CD4-positive, alpha-beta T cell treated with Interferon gamma for 1 hour (primary cell): Measurements from ENCODE around the gene BMP7.
"Not testable (repeated sequence)": the region's sequence is repeated elsewhere in the genome, so short reads cannot be mapped to it uniquely, and the experiment has no call there.

Experiments
- DNase-seq: peaks from one replicate; pipeline ENCODE4 v3.0.0-alpha.2; 2020

The BMP7 gene

GRCh38 chr20:57248132-57248797, 18.2 kb downstream of the BMP7 start:
- no peak for DNase-seq

GRCh38 chr20:57247292-57247965, 19.0 kb downstream of the BMP7 start:
- no peak for DNase-seq

- no peak for DNase-seq
Measured at GRCh38 chr20:57245997-57246396, 20.4 kb downstream of the BMP7 start.

GRCh38 chr20:57244627-57245214, 21.7 kb downstream of the BMP7 start:
- DNase-seq: no peak

- DNase-seq: no peak
Measured at GRCh38 chr20:57244221-57244585, 22.2 kb downstream of the BMP7 start.

- no peak for DNase-seq
Measured at GRCh38 chr20:57243480-57244220, 22.8 kb downstream of the BMP7 start.

- DNase-seq: no peak
Measured at GRCh38 chr20:57242414-57242813, 24.0 kb downstream of the BMP7 start.

- no peak for DNase-seq
Measured at GRCh38 chr20:57241363-57241991, 25.0 kb downstream of the BMP7 start.

GRCh38 chr20:57240581-57241362, 25.7 kb downstream of the BMP7 start:
- no peak for DNase-seq

- not testable (repeated sequence) for DNase-seq
Measured at GRCh38 chr20:57239725-57240124, 26.7 kb downstream of the BMP7 start.

GRCh38 chr20:57239324-57239723, 27.1 kb downstream of the BMP7 start:
- DNase-seq: not testable (repeated sequence)

- no peak for DNase-seq
Measured at GRCh38 chr20:57238089-57238488, 28.4 kb downstream of the BMP7 start.

- no peak for DNase-seq
Measured at GRCh38 chr20:57237585-57237953, 28.9 kb downstream of the BMP7 start.

- no peak for DNase-seq
Measured at GRCh38 chr20:57236813-57237584, 29.4 kb downstream of the BMP7 start.

- DNase-seq: no peak
Measured at GRCh38 chr20:57234556-57235251, 31.7 kb downstream of the BMP7 start.

GRCh38 chr20:57231951-57232428, 34.5 kb downstream of the BMP7 start:
- DNase-seq: no peak

- no peak for DNase-seq
Measured at GRCh38 chr20:57231161-57231560, 35.3 kb downstream of the BMP7 start.

- DNase-seq: no peak
Measured at GRCh38 chr20:57230247-57230646, 36.2 kb downstream of the BMP7 start.

GRCh38 chr20:57229490-57229889, 37.0 kb downstream of the BMP7 start:
- DNase-seq: no peak

- DNase-seq: no peak
Measured at GRCh38 chr20:57225830-57226229, 40.6 kb downstream of the BMP7 start.

- no peak for DNase-seq
Measured at GRCh38 chr20:57225197-57225733, 41.2 kb downstream of the BMP7 start.
